NCI-H146 (cell line): ENCODE results near the gene TSPO.
"Not testable (repeated sequence)": the region's sequence is repeated elsewhere in the genome, so short reads cannot be mapped to it uniquely, and the experiment has no call there.

ENCODE experiments used
- DNase-seq: peaks from one replicate; lab custom pipeline; 2025; lab: John Stamatoyannopoulos, UW

TSPO gene

DNA sequence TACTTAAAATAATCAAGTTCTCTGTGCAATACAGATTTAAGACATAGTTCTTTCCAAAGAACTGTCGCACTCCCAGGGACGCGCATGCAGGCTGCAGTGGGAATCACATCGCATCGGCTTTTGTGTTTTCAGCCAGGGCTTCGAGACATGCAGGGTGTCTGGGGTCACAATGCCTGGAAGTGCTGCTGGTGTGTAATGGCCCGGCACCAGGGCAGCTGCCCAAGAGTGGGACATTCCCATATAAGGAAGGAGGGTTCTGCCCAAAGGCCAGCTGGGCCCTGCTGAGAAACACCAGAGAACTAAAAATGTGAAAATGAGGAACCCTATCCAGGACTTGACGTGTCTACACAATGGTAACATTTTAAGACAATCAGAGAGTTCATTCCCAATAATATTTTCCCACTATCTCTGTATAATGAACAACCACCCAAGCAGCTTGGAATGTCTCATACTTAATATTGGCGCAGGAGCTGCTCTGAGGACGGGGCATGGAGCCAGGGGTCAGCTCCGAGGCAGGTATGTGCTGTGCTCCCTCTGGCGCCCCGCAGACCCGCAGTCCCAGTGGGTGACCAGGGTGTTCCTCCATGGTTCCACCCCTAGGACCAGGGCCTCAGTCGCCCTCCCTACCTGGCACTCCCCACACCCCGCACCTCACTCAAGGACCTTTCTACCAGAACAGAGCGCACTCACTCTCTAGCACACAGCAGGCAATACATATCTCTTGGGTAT, 19.4 kb upstream of the TSPO start:
- DNase-seq = no peak

DNA sequence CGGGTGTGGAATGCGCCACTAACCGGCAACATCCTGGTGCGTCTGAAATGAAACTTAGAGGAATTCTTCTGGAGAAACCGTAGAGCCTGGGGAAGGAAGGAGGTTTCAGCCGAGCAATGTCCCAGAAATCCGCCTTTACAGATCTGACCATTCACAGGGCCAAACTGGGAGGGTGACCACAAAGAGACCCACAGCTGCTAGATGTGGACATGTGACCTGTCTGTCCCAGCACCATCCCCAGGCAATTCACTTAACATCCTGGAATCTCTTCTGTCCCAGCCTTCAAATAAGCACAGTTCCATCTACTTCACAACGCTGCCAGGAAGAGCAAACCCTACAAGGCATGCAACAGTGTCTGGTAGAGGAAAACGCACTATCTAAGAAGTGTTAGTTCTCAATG, 18.0 kb upstream of the TSPO start:
- no peak for DNase-seq

DNA sequence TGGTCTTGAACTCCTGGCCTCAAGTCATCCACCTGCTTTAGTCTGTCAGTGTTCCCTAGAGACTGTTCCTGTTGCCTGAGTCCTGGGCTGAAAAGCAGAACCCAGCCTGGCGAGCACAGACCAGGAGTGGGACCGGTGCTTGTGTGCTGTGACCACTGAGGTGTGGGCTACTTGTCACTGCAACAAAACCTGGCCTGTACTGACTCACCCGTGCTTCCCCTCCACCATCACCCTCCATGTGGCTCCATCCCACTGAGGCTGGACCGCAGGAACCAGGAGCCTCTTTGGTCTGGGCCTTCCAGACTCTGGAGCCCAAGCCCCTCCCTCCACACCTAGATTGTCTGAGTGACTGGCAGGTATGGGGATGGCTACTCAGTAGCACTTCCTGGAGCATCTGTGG, 16.8 kb upstream of the TSPO start:
- DNase-seq = no peak

DNA sequence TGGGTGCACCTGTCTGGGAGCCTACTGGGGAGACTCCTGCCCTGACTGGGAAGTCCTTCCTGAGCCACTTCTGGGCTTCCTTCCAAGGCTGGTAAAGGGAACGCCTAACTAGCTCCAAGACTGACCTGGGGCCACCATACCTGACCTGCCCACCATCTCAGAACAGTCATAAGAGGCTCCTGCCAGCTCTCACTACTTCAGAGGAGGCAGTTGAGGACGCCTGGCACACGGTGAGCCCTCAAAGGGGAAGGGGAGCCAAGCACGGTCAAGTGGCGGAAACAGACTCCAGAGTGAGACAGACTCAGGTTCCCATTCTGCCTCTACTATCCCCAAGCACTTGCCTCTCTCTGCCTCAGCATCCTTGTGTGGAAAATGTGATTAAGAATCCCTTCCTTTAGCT, 15.8 kb upstream of the TSPO start:
- no peak for DNase-seq

DNA sequence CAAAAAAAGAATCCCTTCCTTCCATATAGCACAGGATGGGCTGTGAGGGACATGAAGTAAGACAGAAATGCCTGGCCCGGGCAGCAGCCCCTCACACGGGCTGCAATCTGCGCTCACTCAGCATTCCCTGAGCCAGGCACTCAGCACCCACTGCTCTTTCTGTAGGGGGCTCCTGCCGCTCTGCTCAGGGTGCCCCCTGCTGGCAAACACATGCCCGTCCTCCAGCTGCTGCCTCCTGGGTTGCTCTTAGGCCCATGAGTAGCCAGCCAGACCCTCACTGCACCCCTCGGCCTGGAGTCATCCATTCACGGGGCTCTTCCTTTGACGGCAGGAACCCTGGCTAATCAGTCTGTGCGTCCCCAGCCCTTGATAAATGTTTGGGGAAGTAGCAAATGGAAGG, 15.1 kb upstream of the TSPO start:
- DNase-seq = no peak

DNA sequence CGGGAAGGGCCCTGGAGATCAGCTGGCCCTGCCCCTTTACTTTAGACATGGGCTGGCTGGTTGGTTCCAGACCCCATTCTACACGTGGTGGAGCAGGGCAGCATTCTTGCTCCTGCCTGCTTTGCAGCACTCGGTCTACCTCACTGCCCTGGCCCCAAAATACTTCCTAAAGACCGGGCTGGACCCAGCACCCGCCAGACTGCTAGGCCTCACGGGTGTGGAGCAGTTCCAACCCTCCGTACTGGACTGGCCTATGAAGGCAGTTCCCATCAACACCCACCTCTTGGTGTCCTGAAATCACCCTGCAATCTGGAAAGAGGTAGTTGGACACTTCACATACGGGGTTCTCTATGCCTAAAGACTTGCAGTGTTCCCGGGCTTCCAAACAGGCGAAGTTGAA, 14.6 kb upstream of the TSPO start:
- no peak for DNase-seq

DNA sequence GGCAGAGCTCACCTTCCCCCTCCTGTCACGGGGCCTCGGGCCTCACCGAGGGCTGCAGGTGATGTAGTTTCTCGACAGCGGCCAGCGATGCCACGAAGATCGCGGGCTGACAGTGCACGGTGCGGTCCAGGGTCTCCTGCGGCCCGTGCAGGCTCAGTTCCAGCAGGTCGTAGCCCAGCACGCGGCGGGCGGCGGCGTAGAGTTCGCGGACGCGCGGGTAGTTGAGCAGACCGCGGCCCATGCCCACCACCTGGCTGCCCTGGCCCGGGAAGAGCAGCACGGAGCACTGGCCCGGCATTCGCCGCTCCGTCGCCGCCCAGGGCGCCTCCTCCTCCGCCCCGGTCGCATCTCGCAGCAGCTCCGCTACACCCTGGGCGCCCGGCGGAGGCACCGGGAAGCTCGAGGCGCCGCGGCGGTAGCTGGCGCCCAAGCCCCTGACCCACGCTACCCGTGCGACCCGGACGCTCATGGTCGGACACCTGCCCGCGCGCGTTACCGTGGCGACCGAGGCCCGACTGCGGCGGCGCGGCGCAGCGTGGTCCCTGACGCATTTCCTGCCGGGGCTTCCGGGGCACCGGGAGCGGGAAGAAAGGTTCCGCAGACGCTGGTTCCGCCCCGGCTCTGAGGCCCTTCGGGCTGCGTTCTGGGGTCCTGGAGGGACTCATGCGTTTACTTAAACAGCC, 8.3 kb upstream of the TSPO start, which contains the start of gene MCAT:
MCAT (minus strand) TSS at position 519 of the 683 bp plus-strand sequence; CDS start at position 469, 50 bp downstream.
- DNase-seq = peak; percentile 80

DNA sequence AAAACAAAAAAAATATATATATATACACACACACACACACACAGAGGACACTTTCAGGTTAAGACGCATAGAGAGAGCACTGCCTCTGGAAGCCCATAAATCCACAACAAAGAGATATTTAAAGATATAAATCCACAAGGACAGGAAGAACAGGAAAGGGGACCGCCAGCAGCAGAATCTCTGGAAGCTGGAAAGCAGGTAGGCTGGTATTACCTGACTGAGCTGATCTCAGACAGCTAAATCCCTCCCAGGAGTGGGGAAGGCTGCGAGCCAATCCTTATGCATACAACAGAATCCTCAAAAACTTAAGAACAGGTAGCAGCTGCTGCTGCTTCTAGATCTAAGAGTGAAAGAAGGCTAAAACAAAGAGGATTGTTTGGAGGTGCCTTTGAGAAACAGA, 6.4 kb upstream of the TSPO start:
- no peak for DNase-seq

DNA sequence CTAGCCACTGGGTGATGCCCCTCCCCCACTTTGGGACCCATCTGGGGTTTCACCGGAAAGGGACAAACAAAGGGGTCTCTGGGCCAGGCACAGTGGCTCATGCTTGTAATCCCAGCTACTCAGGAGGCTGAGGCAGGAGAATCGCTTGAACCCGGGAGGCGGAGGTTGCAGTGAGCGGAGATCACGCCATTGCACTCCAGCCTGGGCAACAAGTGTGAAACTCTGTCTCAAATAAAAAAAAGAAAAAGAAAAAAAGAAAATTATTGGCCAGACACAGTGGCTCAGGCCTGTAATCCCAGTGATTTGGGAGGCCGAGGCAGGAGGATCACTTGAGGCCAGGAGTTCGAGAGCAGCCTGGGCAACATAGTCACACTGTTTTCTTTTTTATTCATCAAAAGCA, 6.0 kb upstream of the TSPO start:
- not testable (repeated sequence) for DNase-seq

DNA sequence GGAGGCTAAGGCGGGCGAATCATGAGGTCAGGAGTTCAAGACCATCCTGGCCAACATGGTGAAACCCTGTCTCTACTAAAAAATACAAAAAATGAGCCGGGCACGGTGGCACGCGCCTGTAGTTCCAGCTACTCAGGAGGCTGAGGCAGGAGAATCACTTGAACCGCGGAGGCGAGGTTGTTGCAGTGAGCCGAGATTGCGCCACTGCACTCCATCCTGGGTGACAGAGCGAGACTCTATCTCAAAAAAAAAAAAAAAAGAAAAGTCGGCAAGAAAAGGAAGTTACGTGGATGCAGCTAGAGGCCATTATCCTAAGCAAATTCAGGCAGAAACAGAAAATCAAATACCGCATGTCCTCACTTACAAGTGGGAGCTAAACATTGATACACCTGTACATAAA, 5.0 kb upstream of the TSPO start:
- not testable (repeated sequence) for DNase-seq

DNA sequence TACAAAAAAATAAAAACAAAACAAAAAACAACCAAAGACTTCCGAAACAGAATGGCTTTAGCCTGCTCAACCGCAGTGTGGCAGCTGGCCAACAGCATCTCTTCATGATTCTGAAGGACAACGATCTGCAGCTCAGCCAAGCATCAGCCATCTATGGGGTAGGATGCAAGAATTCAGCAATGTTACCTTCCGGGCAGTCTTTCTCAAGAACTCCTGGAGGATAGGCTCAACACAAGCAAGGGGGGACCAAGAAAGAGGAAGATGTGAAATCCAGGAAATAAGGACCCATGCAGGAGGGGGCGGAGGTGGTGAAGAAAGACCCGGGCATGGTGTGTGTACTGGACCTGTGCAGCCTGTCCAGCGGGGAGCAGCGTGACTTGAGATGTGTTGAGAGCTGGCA, 3.5 kb upstream of the TSPO start:
- no peak for DNase-seq

DNA sequence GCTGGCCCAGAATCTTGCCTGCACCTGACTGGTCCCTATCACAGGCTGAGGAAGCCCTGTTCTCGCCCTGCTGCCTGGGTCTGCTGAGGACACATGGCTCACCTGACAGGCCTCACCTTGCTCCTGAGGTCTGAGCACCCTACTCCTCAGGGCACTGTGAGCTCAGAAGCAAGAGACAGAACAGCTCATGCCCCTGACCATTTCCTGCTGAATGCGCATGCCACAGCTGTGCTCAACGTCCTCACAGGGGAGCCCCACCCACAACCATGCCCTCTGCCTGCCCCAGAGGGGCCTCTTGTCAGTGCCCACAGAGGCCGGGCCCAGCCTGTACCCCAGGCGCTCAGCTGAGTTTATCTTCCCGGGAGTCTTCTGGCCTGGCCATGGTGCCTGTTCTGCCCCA, 2.8 kb upstream of the TSPO start:
- no peak for DNase-seq

DNA sequence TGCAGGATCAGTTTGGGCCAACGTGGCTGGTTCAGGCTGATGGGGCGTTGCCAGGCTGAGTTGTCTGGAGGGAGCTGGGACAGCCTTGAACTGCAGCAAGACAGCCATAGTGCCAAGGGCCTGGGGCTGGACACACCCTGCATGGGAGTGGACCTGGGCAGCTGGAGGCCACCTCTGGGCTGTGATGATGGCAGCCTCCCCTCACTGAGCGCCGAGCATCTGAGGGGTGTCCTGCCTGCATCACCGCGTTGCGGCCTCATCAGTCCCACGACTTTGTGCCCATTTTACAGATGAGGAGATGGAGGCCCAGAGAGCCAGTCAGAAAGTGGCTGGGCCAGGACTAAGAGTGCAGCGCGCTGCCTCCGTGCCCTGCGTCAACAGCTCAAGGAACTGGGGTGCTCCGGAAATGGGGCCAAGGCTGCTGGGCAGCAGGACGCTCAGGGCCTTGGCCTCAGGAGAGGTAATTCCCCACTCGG, 590 bp upstream of the TSPO start:
- DNase-seq = no peak

DNA sequence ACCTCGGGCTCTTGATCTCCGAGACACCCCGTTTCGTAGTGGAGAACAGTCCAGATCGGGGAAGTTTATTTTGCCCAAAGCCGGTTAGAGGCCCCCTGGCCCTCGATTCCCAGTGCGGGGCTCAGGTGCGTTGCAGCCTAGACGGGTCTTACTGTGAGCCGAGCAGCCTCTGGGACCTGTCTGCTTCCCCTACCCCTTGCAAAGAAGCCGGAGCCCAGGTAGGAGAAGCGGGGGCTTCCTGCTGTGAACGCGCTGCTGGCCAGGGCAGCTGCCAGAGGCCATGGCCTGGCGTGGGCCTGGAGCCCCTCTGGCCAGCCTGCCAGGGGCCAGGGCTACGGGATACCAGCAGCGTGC, 621 bp downstream of the TSPO start:
- DNase-seq = no peak

DNA sequence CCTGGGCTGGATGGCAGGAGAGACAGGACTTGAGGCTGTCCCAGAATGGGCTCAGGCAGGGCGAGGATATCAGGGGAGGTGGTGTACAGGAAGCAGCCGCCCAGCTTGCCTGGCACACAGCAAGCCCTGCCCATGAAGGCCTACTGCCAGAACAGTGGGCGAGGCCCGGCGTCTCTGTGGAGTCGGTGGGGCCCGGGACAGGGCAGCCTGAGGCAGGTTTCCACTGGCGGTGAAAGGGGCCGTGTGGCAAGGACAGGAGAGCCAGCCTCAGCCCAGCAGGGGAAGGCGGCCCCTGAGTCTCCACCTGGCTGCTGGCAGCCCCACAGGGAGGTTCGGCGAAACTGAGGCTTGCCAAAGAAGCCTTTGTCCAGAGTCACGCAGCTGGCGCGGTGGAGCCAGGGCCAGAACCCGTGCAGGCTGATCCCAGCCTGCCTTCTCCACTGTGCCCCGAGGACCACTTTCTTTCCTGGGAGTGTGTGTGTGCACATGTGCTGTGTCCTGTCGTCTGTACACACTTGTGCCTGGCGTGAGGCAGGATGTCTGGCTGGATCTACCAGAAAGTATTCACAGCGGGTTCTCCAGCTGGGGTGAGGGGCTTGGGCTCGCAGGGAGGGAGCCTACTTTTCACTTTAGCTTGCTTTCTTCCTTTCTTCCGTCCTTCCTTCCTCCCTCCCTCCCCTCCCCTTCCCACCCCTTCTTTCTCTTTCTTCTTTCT, 1.2 kb downstream of the TSPO start:
- DNase-seq = no peak

DNA sequence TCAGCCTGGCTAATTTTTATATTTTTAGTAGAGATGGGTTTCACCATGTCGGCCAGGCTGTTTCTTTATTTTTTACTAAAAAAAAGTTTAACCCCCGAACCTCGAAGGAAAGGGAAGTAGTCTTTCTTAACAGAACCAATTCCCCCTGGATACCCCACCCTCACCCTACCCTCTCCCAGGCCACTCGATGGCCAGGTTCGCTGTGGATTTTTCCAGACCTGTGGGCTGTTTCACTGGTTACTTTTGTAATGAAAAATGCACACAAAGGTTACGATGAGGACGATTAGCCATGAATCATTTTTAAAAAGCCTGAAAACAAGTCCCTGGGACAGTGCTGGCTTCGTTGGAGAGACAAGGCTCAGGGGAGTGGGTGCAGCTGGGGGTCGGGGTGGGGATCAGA, 2.5 kb downstream of the TSPO start:
- DNase-seq = no peak

DNA sequence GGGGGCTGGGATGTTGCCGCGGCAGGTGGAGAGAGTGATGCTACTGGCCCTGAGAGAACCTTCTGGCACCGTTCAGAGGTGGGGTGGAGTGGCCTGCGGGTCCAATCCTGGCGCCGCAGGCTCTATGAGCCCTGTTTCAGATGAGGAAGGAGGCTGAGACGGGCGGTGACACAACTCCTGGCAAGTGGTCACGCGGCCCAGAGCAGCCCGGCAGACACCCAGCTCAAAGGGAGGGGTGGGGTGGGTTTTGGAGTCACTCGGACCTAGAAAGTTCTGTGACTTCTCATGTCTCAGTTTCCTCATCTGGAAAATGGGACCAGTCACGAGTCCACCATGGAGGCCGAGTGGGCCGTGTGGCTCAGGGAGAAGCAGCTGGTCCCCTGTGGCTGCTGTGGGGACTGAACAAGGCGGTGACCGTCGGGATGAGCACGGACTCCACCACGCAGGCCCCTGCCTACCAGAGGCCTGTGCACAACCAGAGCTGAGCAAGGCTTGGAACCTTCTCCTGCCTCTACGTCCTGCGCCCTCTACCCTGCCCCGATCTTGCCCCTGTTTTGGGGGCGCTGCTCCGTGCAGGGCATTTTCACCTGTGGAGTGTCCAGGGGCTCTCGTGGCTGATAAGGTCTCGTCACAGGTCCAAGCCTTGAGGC, 3.7 kb downstream of the TSPO start:
- DNase-seq = no peak

DNA sequence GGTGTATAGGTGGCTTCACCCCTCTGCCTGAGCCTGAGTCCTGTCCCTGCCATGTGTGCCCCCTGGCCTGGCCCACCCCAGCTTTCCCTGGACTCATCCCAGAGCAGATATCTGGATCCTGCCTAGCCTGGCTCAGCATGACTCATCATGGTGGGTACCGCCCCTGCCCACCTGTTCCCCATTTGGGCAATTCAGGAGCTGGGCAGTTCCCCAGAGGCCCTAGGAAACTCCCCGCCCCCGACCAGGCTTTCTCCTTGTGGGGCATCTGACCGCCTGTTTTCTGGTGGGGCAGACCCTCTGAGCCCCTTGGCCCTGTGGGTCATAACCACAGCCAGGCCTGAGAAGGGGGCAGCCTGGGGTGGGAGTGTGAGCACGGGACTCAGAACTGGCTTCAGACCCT, 4.4 kb downstream of the TSPO start:
- DNase-seq = no peak

DNA sequence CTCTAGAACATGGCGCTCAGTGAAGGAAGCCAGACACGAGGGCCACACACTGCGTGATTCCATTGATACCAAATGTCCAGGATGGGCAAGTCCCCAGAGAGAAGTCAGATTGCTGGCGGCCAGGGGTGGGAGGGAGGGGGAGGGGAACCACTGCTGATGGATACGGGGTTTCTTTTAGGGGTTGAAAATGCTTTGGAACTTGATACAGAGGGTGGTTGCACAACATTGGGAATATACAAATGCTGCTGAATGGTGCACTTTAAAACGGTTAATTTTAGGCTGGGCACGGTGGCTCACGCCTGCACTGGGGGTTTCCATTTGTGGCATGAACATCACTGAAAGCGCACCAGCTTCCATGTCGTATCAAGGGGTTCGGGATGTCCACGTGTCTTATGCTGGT, 5.1 kb downstream of the TSPO start:
- no peak for DNase-seq

DNA sequence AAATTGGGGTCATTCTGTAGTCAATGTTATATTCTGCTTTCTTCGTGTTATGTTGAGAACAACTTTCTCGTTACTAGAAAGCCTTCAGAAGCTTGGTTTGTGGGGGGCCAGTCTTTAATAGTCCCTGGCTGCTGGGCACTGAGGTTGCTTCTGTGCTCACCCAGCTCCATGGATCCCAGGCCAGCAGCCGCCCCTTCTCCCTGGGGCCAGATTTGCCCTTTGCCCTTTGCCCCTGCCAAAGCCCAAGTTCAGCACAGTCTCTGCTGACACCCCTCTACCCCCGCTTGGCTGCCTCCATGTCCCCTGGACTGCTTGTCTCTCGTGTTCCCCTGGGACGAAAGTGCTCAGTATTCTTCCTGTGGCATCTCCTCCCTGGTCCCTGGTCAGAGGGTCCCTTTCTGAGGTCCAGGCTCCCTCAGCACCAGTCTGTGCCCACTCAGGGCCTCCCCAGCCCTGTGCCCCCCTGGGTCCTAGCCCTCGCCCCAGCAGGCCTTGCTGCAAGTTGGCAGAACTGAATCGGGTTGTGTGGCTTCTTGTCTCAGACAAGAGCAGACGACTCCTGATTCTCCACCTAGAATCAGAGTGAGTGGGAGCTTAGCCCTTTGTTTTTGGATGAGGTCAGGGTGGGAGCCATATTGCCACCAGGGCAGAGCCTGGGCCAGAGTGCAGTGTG, 6.7 kb downstream of the TSPO start:
- no peak for DNase-seq

DNA sequence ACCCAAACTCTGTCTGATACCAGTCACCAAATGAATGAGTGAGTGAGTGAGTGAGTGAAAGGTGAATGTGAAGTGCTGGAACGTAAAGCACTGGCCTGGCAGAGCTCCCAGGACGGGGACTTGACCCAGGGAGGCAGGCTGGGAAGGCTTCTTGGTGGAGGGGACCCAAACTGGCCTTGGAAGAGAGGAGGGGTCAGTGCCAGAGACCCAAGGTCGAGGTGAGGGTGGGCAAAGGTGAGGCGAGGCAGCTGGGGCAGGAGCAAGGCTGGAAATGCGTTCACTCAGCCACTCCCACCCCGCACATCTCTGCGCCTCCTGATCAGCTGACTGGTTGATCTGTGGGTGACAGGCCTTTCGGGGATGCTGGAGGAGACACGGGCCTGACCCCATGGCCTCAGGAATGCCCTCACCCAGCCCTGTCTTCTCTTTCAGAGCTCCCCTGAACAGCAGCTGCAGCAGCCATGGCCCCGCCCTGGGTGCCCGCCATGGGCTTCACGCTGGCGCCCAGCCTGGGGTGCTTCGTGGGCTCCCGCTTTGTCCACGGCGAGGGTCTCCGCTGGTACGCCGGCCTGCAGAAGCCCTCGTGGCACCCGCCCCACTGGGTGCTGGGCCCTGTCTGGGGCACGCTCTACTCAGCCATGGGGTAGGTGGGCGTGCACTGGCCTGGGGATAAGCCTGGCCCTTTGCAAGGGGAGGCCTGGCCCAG, 7.6 kb downstream of the TSPO start:
- no peak for DNase-seq
